K562 (cell line): ENCODE data around the gene ZFP36. TPM values are rescaled to one million over a fixed set of nuclear protein-coding genes. Genes with fewer than 3 reads are reported as not detected.

Experiments
- FIP1L1 ChIP-seq: fragments of 200-400 bp; formaldehyde crosslinking; IDR thresholded peaks from 2 replicates; pipeline ENCODE4 v1.6.1; 2018; ENCODE audit warnings: mild to moderate bottlenecking, low read depth, low read length; ENCODE audit not compliant: poor library complexity, severe bottlenecking
- MAZ ChIP-seq, 2 experiments: fragments of 450-650 bp in 1 of 2; sonication (generic) in 1 of 2; formaldehyde crosslinking; IDR thresholded peaks in 1 of 2; conservative IDR thresholded peaks in 1 of 2; 2 replicates each; pipeline versions ENCODE4 v1.4.0 to v1.5.0; 2020; ENCODE audit warnings: mild to moderate bottlenecking in 1 of 2, missing genetic modification reagents in 1 of 2
- MCM7 ChIP-seq, 2 experiments: fragments of 450-650 bp; IDR thresholded peaks; 2 replicates each; pipeline ENCODE4 v1.6.1; 2016 to 2018
- MED1 ChIP-seq: sonication (generic); formaldehyde crosslinking; IDR thresholded peaks from 2 replicates; pipeline ENCODE4 v1.8.1; 2023; ENCODE audit warnings: missing genetic modification reagents, borderline replicate concordance
- MIER1 ChIP-seq: fragments of 450-650 bp; IDR thresholded peaks from 2 replicates; pipeline ENCODE4 v1.6.1; 2016; ENCODE audit warnings: antibody characterized with exemption, mild to moderate bottlenecking, low read depth
- NONO ChIP-seq, 2 experiments: fragments of 200-400 bp in 1 of 2; fragments of 450-650 bp in 1 of 2; formaldehyde crosslinking in 1 of 2; IDR thresholded peaks; 2 replicates each; pipeline ENCODE4 v1.6.1; 2017; ENCODE audit warnings: low read depth in 2 of 2, mild to moderate bottlenecking in 2 of 2, moderate library complexity in 2 of 2, low read length in 1 of 2
- NR2C1 ChIP-seq, 2 experiments: fragments of 450-650 bp; IDR thresholded peaks; 2 replicates each; pipeline ENCODE4 v1.6.1; 2017; ENCODE audit warnings: mild to moderate bottlenecking in 2 of 2, antibody characterized with exemption in 1 of 2, inconsistent platforms in 1 of 2, missing compliant biosample characterization in 1 of 2, missing genetic modification characterization in 1 of 2
- NR3C1 ChIP-seq: sonication (generic); formaldehyde crosslinking; IDR thresholded peaks from 2 replicates; pipeline ENCODE4 v1.8.1; 2022; ENCODE audit warnings: missing genetic modification reagents
- POLR2A ChIP-seq: fragments of 450-650 bp; conservative IDR thresholded peaks from 2 replicates; pipeline ENCODE4 v1.6.1; 2016
- RB1 ChIP-seq: fragments of 450-650 bp; IDR thresholded peaks from 2 replicates; pipeline ENCODE4 v1.6.1; 2017; ENCODE audit warnings: low read depth, mild to moderate bottlenecking
- SMARCA4 ChIP-seq: fragments of 450-650 bp; IDR thresholded peaks from 2 replicates; pipeline ENCODE4 v1.6.1; 2016
- SMARCE1 ChIP-seq: fragments of 450-650 bp; IDR thresholded peaks from 2 replicates; pipeline ENCODE4 v1.7.1; 2016; ENCODE audit warnings: mild to moderate bottlenecking
- TRIM28 ChIP-seq: fragments of 450-650 bp; IDR thresholded peaks from 2 replicates; pipeline ENCODE4 v1.6.1; 2017
- U2AF1 ChIP-seq: fragments of 200-400 bp; formaldehyde crosslinking; optimal IDR thresholded peaks from 2 replicates; pipeline ENCODE3; 2017; ENCODE audit warnings: mild to moderate bottlenecking, low read depth, low read length, moderate library complexity
- YY1 ChIP-seq, 3 experiments: IDR thresholded peaks; 2 replicates each; pipeline ENCODE4 v1.6.1; 2011; ENCODE audit warnings: low read length in 2 of 3, mild to moderate bottlenecking in 2 of 3, moderate library complexity in 2 of 3, borderline replicate concordance in 1 of 3, control low read depth in 1 of 3, low read depth in 1 of 3; ENCODE audit not compliant: insufficient read depth in 3 of 3, insufficient replicate concordance in 2 of 3, control insufficient read depth in 1 of 3, insufficient read length in 1 of 3; ENCODE audit errors: extremely low read depth in 1 of 3
- ZBTB7A ChIP-seq: IDR thresholded peaks from 2 replicates; pipeline ENCODE4 v1.6.1; 2011; ENCODE audit warnings: low read depth, mild to moderate bottlenecking, low read length, moderate library complexity, borderline replicate concordance; ENCODE audit not compliant: control insufficient read depth
- ZBTB8A ChIP-seq: fragments of 450-650 bp; IDR thresholded peaks from 2 replicates; pipeline ENCODE4 v1.6.1; 2018; ENCODE audit warnings: mild to moderate bottlenecking, moderate library complexity; ENCODE audit not compliant: partially characterized antibody
- ZFP1 ChIP-seq: fragments of 450-650 bp; formaldehyde crosslinking; IDR thresholded peaks from 2 replicates; pipeline ENCODE4 v1.4.0; 2020; ENCODE audit warnings: mild to moderate bottlenecking, mixed read lengths
- ZNF239 ChIP-seq: fragments of 250-450 bp; sonication (Bioruptor Pico); IDR thresholded peaks from 2 replicates; pipeline ENCODE4 v1.4.0; 2020; ENCODE audit warnings: mild to moderate bottlenecking
- ZNF263 ChIP-seq: sonication (generic); formaldehyde crosslinking; IDR thresholded peaks from 2 replicates; pipeline ENCODE4 v1.8.0; 2022; ENCODE audit warnings: mild to moderate bottlenecking, missing genetic modification reagents, borderline replicate concordance
- polyA plus RNA-seq, 8 experiments: library from polyadenylated mRNA; depleted of rRNA in 4 of 8; stranded (reverse) in 5 of 8; unstranded in 3 of 8; fragments of >200 nt; fragmentation: Nextera tagmentation in 2 of 8; fragmentation: Illumina TruSeq in 1 of 8; extraction: Ambion mirVana in 2 of 8; extraction: Trizol in 1 of 8; gene quantifications; 2 replicates each; pipeline versions ENCODE4 v1.2.1 to v1.2.3, GENCODE V29; 2011 to 2014; ENCODE audit warnings: inconsistent platforms in 1 of 8, missing spikeins in 1 of 8
- total RNA-seq, 7 experiments: library from RNA; depleted of rRNA in 6 of 7; stranded (reverse); fragments of >200 nt in 6 of 7; fragmentation: Illumina TruSeq in 2 of 7; extraction: Trizol in 2 of 7; gene quantifications; 2 replicates each; pipeline versions ENCODE4 v1.2.1 to v1.2.3, GENCODE V29; 2011 to 2021; ENCODE audit warnings: low replicate concordance in 1 of 7
- TF ChIP-seq, protein P1 (sequence below): fragments of 250-450 bp; sonication (Bioruptor Pico); IDR thresholded peaks from 2 replicates; pipeline ENCODE4 v1.5.0; 2020; ENCODE audit warnings: mild to moderate bottlenecking
- TF ChIP-seq, protein P2 (sequence below): sonication (generic); formaldehyde crosslinking; IDR thresholded peaks from 2 replicates; pipeline ENCODE4 v1.8.0; 2022; ENCODE audit warnings: mild to moderate bottlenecking, missing genetic modification reagents
- TF ChIP-seq, protein P3 (sequence below): fragments of 450-650 bp; IDR thresholded peaks from 2 replicates; pipeline ENCODE4 v1.6.1; 2016; ENCODE audit warnings: mild to moderate bottlenecking

The ZFP36 gene
- total and polyA plus RNA-seq, 9 of the 15 experiments (the other 6 are each of a cell fraction or from before 2014, with no cell fraction given): 1.0 to 20.1 (median 3.5) TPM

DNA sequence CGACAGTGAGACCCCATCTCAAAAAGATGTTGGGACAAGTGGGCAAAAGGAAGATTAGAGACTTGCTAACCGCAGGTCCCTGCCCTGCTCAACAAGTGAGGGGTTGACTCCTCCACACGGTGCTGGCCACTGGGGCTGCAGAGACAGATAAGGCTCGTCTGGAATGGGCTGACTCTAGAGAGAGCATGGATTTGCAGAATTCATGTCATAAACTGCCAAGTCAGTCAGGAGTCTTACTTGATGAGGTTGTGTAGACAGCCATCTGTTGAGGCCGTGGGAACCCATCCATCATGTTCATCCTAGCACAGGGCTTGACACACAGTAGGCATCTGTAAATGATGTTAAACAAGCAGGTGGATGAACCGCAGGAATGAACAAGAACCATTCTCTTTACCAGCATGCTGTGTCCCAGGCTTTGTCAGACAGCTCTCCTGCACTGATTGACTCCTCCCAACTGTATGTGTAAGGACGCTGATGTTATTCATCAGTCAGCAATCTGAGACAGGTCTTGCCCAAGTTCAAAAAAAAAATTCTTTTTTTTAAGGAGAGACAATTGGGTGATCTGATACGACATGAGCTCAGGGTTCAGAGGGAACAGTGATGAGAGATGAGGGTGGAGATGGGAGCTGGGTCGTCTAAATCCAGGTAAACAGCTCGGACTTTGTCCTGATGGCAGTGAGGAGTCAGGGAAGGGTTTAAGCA lies 24.6 kb upstream of the ZFP36 start (continued):
- TF ChIP-seq, protein P1, sequence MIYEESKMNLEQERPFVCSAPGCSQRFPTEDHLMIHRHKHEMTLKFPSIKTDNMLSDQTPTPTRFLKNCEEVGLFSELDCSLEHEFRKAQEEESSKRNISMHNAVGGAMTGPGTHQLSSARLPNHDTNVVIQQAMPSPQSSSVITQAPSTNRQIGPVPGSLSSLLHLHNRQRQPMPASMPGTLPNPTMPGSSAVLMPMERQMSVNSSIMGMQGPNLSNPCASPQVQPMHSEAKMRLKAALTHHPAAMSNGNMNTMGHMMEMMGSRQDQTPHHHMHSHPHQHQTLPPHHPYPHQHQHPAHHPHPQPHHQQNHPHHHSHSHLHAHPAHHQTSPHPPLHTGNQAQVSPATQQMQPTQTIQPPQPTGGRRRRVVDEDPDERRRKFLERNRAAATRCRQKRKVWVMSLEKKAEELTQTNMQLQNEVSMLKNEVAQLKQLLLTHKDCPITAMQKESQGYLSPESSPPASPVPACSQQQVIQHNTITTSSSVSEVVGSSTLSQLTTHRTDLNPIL (CRISPR knock-in tag): no peak
- TF ChIP-seq MAZ (CRISPR knock-in tag; conservative IDR thresholded peaks at IDR 0.05 in 1 of 2, IDR thresholded peaks at IDR 0.05 in 1 of 2): peak; percentile 62 to 66; a peak in 3 of 4 replicates
- no peak for TF ChIP-seq FIP1L1
- no peak for TF ChIP-seq MED1 (CRISPR knock-in tag)
- TF ChIP-seq ZFP1 (CRISPR knock-in tag): no peak
- TF ChIP-seq NONO (IDR thresholded peaks at IDR 0.05; ENCODE audit: low read depth in 2 of 2, low read length in 1 of 2): no peak
- no peak for TF ChIP-seq RB1
- TF ChIP-seq MCM7 (IDR thresholded peaks at IDR 0.05): no peak
- TF ChIP-seq MIER1: no peak
- TF ChIP-seq, protein P2, sequence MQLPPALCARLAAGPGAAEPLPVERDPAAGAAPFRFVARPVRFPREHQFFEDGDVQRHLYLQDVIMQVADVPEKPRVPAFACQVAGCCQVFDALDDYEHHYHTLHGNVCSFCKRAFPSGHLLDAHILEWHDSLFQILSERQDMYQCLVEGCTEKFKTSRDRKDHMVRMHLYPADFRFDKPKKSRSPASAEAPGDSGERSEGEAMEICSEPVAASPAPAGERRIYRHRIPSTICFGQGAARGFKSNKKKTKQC (CRISPR knock-in tag): no peak
- peak; percentile 36; the same call in 1 of the 2 replicates for TF ChIP-seq ZNF263 (CRISPR knock-in tag)
- no peak for TF ChIP-seq ZNF239
- peak; percentile 90 for TF ChIP-seq SMARCA4
- no peak for TF ChIP-seq TRIM28
- no peak for TF ChIP-seq ZBTB8A
- TF ChIP-seq, protein P3, sequence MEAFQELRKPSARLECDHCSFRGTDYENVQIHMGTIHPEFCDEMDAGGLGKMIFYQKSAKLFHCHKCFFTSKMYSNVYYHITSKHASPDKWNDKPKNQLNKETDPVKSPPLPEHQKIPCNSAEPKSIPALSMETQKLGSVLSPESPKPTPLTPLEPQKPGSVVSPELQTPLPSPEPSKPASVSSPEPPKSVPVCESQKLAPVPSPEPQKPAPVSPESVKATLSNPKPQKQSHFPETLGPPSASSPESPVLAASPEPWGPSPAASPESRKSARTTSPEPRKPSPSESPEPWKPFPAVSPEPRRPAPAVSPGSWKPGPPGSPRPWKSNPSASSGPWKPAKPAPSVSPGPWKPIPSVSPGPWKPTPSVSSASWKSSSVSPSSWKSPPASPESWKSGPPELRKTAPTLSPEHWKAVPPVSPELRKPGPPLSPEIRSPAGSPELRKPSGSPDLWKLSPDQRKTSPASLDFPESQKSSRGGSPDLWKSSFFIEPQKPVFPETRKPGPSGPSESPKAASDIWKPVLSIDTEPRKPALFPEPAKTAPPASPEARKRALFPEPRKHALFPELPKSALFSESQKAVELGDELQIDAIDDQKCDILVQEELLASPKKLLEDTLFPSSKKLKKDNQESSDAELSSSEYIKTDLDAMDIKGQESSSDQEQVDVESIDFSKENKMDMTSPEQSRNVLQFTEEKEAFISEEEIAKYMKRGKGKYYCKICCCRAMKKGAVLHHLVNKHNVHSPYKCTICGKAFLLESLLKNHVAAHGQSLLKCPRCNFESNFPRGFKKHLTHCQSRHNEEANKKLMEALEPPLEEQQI: no peak
- TF ChIP-seq NR2C1 (IDR thresholded peaks at IDR 0.05): no peak
- no peak for TF ChIP-seq NR2C1 (tag; IDR thresholded peaks at IDR 0.05)
- TF ChIP-seq NR3C1 (CRISPR knock-in tag): no peak
- no peak for TF ChIP-seq U2AF1
- TF ChIP-seq ZBTB7A: peak; percentile 57; the same call in 1 of the 2 replicates
- TF ChIP-seq POLR2A: no peak
- TF ChIP-seq YY1 (IDR thresholded peaks at IDR 0.05; ENCODE audit: borderline replicate concordance in 1 of 3, control insufficient read depth in 1 of 3, extremely low read depth in 1 of 3, insufficient read depth in 3 of 3, insufficient read length in 1 of 3, insufficient replicate concordance in 2 of 3, low read depth in 1 of 3, low read length in 2 of 3): no peak
- TF ChIP-seq SMARCE1: peak; percentile 85
